22Rv1 (cell line): ENCODE results near the gene AXL.

Source experiments
- CTCF ChIP-seq: fragments of 450-650 bp; IDR thresholded peaks from 2 replicates; pipeline ENCODE4 v1.5.1; 2017; ENCODE audit warnings: mild to moderate bottlenecking
- ZFX ChIP-seq: fragments of 450-650 bp; IDR thresholded peaks from 2 replicates; pipeline ENCODE4 v1.6.1; 2017; ENCODE audit warnings: antibody characterized with exemption, borderline replicate concordance

GRCh38 chr19:41241859-41242258, 22.8 kb downstream of the AXL start:
- TF ChIP-seq CTCF (no peak), ZFX (no peak)
